SK-N-SH (cell line): ENCODE results near the gene PPP1R14C. TPM values are rescaled to one million over a fixed set of nuclear protein-coding genes. Genes with fewer than 3 reads are reported as not detected.

Source experiments
- CTCF ChIA-PET: fragments of 300-600, 350-600 bp; formaldehyde crosslinking; extraction: SDS; loops from one replicate; lab custom pipeline; 2021; lab: Yijun Ruan, JAX
- POLR2A ChIA-PET: fragments of 350-600 bp; sonication (Branson Sonifier 250); formaldehyde crosslinking; extraction: SDS; loops from one replicate; lab custom pipeline; 2020; ENCODE audit warnings: antibody characterized with exemption, inconsistent platforms; lab: Yijun Ruan, JAX
- DNase-seq: peaks from one replicate; pipeline ENCODE4 v3.0.0; 2012
- H2AFZ ChIP-seq: fragments of 200-600 bp; sonication (generic); 2 replicates; pipeline ENCODE4 v1.8.1; 2016; ENCODE audit warnings: antibody characterized with exemption, mild to moderate bottlenecking, low read depth
- H3F3A ChIP-seq: fragments of 200-600 bp; sonication (generic); replicated peaks from 2 replicates; pipeline ENCODE3; 2016; ENCODE audit warnings: antibody characterized with exemption, mild to moderate bottlenecking; ENCODE audit not compliant: insufficient read depth
- H3K27ac ChIP-seq, 2 experiments: fragments of 200-500 bp in 1 of 2; fragments of 200-600 bp in 1 of 2; sonication (Bioruptor generic) in 1 of 2; sonication (generic), shearing (Covaris generic) in 1 of 2; 2 replicates each; pipeline versions ENCODE4 v1.5.1 to v1.6.1; 2014 to 2016; ENCODE audit warnings: low read depth in 2 of 2, inconsistent platforms in 1 of 2, low read length in 1 of 2, mild to moderate bottlenecking in 1 of 2, mixed read lengths in 1 of 2
- H3K27me3 ChIP-seq: fragments of 200-600 bp; sonication (generic), shearing (Covaris generic); 2 replicates; pipeline ENCODE4 v1.6.1; 2016; ENCODE audit warnings: mixed run types; ENCODE audit not compliant: insufficient read depth
- H3K36me3 ChIP-seq, 2 experiments: fragments of 200-500 bp in 1 of 2; fragments of 200-600 bp in 1 of 2; sonication (Bioruptor generic) in 1 of 2; sonication (generic) in 1 of 2; replicated peaks in 1 of 2; 2 replicates each; pipeline versions ENCODE3 to v1.5.1; 2014 to 2016; ENCODE audit warnings: low read length in 1 of 2, mild to moderate bottlenecking in 1 of 2; ENCODE audit not compliant: insufficient read depth in 2 of 2, control insufficient read depth in 1 of 2
- H3K4me1 ChIP-seq, 2 experiments: fragments of 200-500 bp in 1 of 2; fragments of 200-600 bp in 1 of 2; sonication (Bioruptor generic) in 1 of 2; sonication (generic), shearing (Covaris generic) in 1 of 2; 2 replicates each; pipeline versions ENCODE4 v1.5.1 to v1.6.1; 2014 to 2016; ENCODE audit warnings: low read depth in 1 of 2, low read length in 1 of 2, mixed run types in 1 of 2; ENCODE audit not compliant: insufficient read depth in 2 of 2, control insufficient read depth in 1 of 2
- H3K4me2 ChIP-seq: fragments of 200-600 bp; sonication (generic), shearing (Covaris generic); 2 replicates; pipeline ENCODE4 v1.6.1; 2017; ENCODE audit warnings: mixed run types
- H3K4me3 ChIP-seq, 2 experiments: fragments of 200-500 bp in 1 of 2; fragments of 200-600 bp in 1 of 2; sonication (Bioruptor generic) in 1 of 2; sonication (generic), shearing (Covaris generic) in 1 of 2; 2 replicates each; pipeline versions ENCODE4 v1.5.1 to v1.8.1; 2014 to 2016; ENCODE audit warnings: low read depth in 2 of 2, inconsistent platforms in 1 of 2, low read length in 1 of 2, mild to moderate bottlenecking in 1 of 2, mixed read lengths in 1 of 2, moderate library complexity in 1 of 2
- H3K79me2 ChIP-seq: fragments of 200-600 bp; sonication (generic); 2 replicates; pipeline ENCODE4 v1.8.1; 2017; ENCODE audit warnings: mild to moderate bottlenecking; ENCODE audit not compliant: insufficient read depth
- H3K9ac ChIP-seq: fragments of 200-600 bp; sonication (generic); 2 replicates; pipeline ENCODE4 v1.6.1; 2017; ENCODE audit warnings: mixed run types
- H3K9me2 ChIP-seq: fragments of 200-600 bp; sonication (generic); 2 replicates; pipeline ENCODE4 v1.6.1; 2017; ENCODE audit warnings: mixed run types
- H3K9me3 ChIP-seq: fragments of 200-600 bp; sonication (generic); 2 replicates; pipeline ENCODE4 v1.6.1; 2017; ENCODE audit warnings: mixed run types, mild to moderate bottlenecking, moderate library complexity
- H4K20me1 ChIP-seq: fragments of 200-600 bp; sonication (generic); 2 replicates; pipeline ENCODE4 v1.6.1; 2017; ENCODE audit warnings: mild to moderate bottlenecking, mixed run types; ENCODE audit not compliant: insufficient read depth
- CHD2 ChIP-seq: fragments of 150-350 bp; IDR thresholded peaks from 2 replicates; pipeline ENCODE4 v1.6.1; 2018; ENCODE audit warnings: low read length; ENCODE audit not compliant: partially characterized antibody
- CTCF ChIP-seq: fragments of 200-600 bp; sonication (generic); IDR thresholded peaks from 2 replicates; pipeline ENCODE4 v1.6.1; 2017; ENCODE audit warnings: antibody characterized with exemption, mild to moderate bottlenecking, moderate library complexity
- ELF1 ChIP-seq: IDR thresholded peaks from 2 replicates; pipeline ENCODE4 v1.4.0; 2012
- EZH2phosphoT487 ChIP-seq: fragments of 200-600 bp; sonication (generic); IDR thresholded peaks from 2 replicates; pipeline ENCODE4 v1.6.1; 2017; ENCODE audit warnings: low read depth, mixed run types, mild to moderate bottlenecking, antibody characterized with exemption, moderate library complexity, borderline replicate concordance
- FOSL2 ChIP-seq: IDR thresholded peaks from 2 replicates; pipeline ENCODE4 v1.4.0; 2012; ENCODE audit warnings: low read depth, mild to moderate bottlenecking, moderate library complexity, borderline replicate concordance
- GABPA ChIP-seq: IDR thresholded peaks from 2 replicates; pipeline ENCODE4 v1.4.0; 2012; ENCODE audit warnings: low read depth, mild to moderate bottlenecking
- GATA2 ChIP-seq: sonication (generic); formaldehyde crosslinking; IDR thresholded peaks from 2 replicates; pipeline ENCODE4 v1.5.0; 2020; ENCODE audit warnings: mild to moderate bottlenecking, missing genetic modification reagents
- JUND ChIP-seq: IDR thresholded peaks from 2 replicates; pipeline ENCODE4 v1.4.0; 2012
- MXI1 ChIP-seq: IDR thresholded peaks from 2 replicates; pipeline ENCODE4 v1.6.1; 2012; ENCODE audit warnings: mild to moderate bottlenecking, low read depth, low read length, improper control_type of control experiment
- NRF1 ChIP-seq: IDR thresholded peaks from 2 replicates; pipeline ENCODE4 v1.6.1; 2012; ENCODE audit warnings: low read depth, mild to moderate bottlenecking, low read length
- RAD21 ChIP-seq: IDR thresholded peaks from 2 replicates; pipeline ENCODE4 v1.6.1; 2012; ENCODE audit warnings: mild to moderate bottlenecking, low read length
- RCOR1 ChIP-seq: fragments of 150-350 bp; IDR thresholded peaks from 2 replicates; pipeline ENCODE4 v1.6.1; 2017; ENCODE audit warnings: antibody characterized with exemption, low read length
- RFX5 ChIP-seq: IDR thresholded peaks from 2 replicates; pipeline ENCODE4 v1.6.1; 2012; ENCODE audit warnings: mild to moderate bottlenecking, improper control_type of control experiment, low read length
- RXRA ChIP-seq: IDR thresholded peaks from 2 replicates; pipeline ENCODE4 v1.4.0; 2012; ENCODE audit warnings: low read depth, mild to moderate bottlenecking, borderline replicate concordance
- SMC3 ChIP-seq: IDR thresholded peaks from 2 replicates; pipeline ENCODE4 v1.6.1; 2012; ENCODE audit warnings: low read depth, low read length, improper control_type of control experiment
- TAF1 ChIP-seq: IDR thresholded peaks from 2 replicates; pipeline ENCODE4 v1.6.1; 2012; ENCODE audit warnings: low read depth, mild to moderate bottlenecking, low read length, moderate library complexity, borderline replicate concordance
- TCF12 ChIP-seq: IDR thresholded peaks from 2 replicates; pipeline ENCODE4 v1.4.0; 2012
- TEAD4 ChIP-seq: IDR thresholded peaks from 2 replicates; pipeline ENCODE4 v1.4.0; 2012; ENCODE audit warnings: mild to moderate bottlenecking, borderline replicate concordance; ENCODE audit not compliant: insufficient read depth
- USF1 ChIP-seq: IDR thresholded peaks from 2 replicates; pipeline ENCODE4 v1.4.0; 2012; ENCODE audit warnings: low read depth, borderline replicate concordance
- ZBTB33 ChIP-seq: IDR thresholded peaks from 2 replicates; pipeline ENCODE4 v1.4.0; 2012; ENCODE audit warnings: low read depth, borderline replicate concordance
- WGBS: methylation state at CpG from one replicate; pipeline ENCODE4 v1.1.6; 2017; ENCODE audit warnings: low lambda C conversion rate; 5-methylcytosine and 5-hydroxymethylcytosine counted together
- polyA plus RNA-seq, 3 experiments: library from polyadenylated mRNA; depleted of rRNA; stranded (reverse); fragments of >200 nt; gene quantifications; 2 replicates each; pipeline ENCODE4 v1.2.3, GENCODE V29; 2012
- TF ChIP-seq, protein P1 (sequence below): fragments of 150-350 bp; IDR thresholded peaks from 2 replicates; pipeline ENCODE4 v1.6.1; 2017; ENCODE audit warnings: antibody characterized with exemption, low read length, low read depth, borderline replicate concordance
- TF ChIP-seq, protein P2 (sequence below): fragments of 150-350 bp; IDR thresholded peaks from 2 replicates; pipeline ENCODE4 v1.6.1; 2016; ENCODE audit warnings: mild to moderate bottlenecking, low read depth, low read length

The PPP1R14C gene
- polyA plus RNA-seq, 1 of the 3 experiments (the other 2 are of a cell fraction): not detected

DNA sequence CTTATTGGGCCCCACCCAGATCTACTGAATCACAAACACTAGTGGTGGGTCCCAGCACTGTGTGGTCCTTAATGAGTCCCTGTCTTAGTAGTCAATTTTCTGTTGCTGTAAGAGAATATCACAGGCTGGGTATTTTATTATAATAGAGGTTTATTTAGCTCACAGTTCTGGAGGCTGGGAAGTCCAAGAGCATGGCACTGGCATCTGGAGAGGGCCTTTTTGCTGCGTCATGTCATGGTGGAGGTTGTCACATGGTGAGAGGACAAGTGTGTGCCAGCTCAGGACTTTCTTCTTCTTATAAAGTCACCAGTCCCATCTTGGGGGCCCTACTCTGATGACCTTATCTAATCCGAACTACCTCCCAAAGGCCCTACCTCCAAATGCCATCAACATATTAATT lies 105.0 kb downstream of the PPP1R14C start:
- WGBS: 18% methylated on average over 2 of the region's 2 CpGs
- Histone ChIP-seq H3K4me1 (no peaks in the 10 kb centered on the region), H3F3A (no peaks in the 10 kb centered on the region), H3K4me3 (no peak overlapping the region), H4K20me1 (no peaks in the 10 kb centered on the region), H3K36me3 (no peaks in the 10 kb centered on the region), H3K9me2 (no peaks in the 10 kb centered on the region), H3K27ac (no peak overlapping the region), H3K27me3 (no peaks in the 10 kb centered on the region), H3K4me2 (no peak overlapping the region), H2AFZ (no peak overlapping the region), H3K9me3 (no peaks in the 10 kb centered on the region), H3K79me2 (no peaks in the 10 kb centered on the region), H3K9ac (no peak overlapping the region)
- POLR2A ChIA-PET: no interaction called here
- TF ChIP-seq SMC3 (no peak), CHD2 (no peak), RAD21 (no peak), ELF1 (no peak), MXI1 (no peak), EZH2phosphoT487 (no peak), TAF1 (no peak), TEAD4 (no peak), RCOR1 (no peak), ZBTB33 (no peak), GATA2 (CRISPR knock-in tag) (no peak)
- TF ChIP-seq, protein P1, sequence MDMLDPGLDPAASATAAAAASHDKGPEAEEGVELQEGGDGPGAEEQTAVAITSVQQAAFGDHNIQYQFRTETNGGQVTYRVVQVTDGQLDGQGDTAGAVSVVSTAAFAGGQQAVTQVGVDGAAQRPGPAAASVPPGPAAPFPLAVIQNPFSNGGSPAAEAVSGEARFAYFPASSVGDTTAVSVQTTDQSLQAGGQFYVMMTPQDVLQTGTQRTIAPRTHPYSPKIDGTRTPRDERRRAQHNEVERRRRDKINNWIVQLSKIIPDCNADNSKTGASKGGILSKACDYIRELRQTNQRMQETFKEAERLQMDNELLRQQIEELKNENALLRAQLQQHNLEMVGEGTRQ: no peak
- CTCF ChIA-PET: interaction anchor here (1.1 kb wide), 1 partner anchor 12 kb away, joined by 3 read pairs; no protein-coding TSS in a partner anchor
- no peak for DNase-seq

GRCh38 chr6:150248300-150248699 lies 105.5 kb downstream of the PPP1R14C start:
- Histone ChIP-seq H2AFZ (no peak overlapping the region), H3K9me3 (no peaks in the 10 kb centered on the region), H3K79me2 (no peaks in the 10 kb centered on the region), H3K9me2 (no peaks in the 10 kb centered on the region), H3K4me2 (no peak overlapping the region), H3F3A (no peaks in the 10 kb centered on the region), H3K27ac (no peak overlapping the region), H4K20me1 (no peaks in the 10 kb centered on the region), H3K4me3 (no peak overlapping the region), H3K27me3 (no peaks in the 10 kb centered on the region), H3K9ac (no peak overlapping the region), H3K4me1 (no peaks in the 10 kb centered on the region), H3K36me3 (no peaks in the 10 kb centered on the region)
- WGBS: 7% methylated on average over 1 of the region's 1 CpG
- ChIA-PET POLR2A (no interaction called here), CTCF (interaction anchor here (1.1 kb wide), 1 partner anchor 12 kb away, joined by 3 read pairs; no protein-coding TSS in a partner anchor)
- no peak for DNase-seq
- TF ChIP-seq, protein P2, sequence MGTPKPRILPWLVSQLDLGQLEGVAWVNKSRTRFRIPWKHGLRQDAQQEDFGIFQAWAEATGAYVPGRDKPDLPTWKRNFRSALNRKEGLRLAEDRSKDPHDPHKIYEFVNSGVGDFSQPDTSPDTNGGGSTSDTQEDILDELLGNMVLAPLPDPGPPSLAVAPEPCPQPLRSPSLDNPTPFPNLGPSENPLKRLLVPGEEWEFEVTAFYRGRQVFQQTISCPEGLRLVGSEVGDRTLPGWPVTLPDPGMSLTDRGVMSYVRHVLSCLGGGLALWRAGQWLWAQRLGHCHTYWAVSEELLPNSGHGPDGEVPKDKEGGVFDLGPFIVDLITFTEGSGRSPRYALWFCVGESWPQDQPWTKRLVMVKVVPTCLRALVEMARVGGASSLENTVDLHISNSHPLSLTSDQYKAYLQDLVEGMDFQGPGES: no peak
- no peak for TF ChIP-seq ZBTB33
- TF ChIP-seq GABPA: no peak
- no peak for TF ChIP-seq RFX5
- no peak for TF ChIP-seq JUND
- no peak for TF ChIP-seq RXRA
- no peak for TF ChIP-seq CTCF
- no peak for TF ChIP-seq FOSL2
- no peak for TF ChIP-seq TCF12
- TF ChIP-seq USF1: no peak
- TF ChIP-seq NRF1: no peak
